Measurements from ENCODE around the gene SGCA. TPM values are rescaled to one million over a fixed set of nuclear protein-coding genes. Genes with fewer than 3 reads are reported as not detected.

The SGCA gene
- total RNA-seq, 4 donors from 2014 or later: 2.1 to 5.8 (median 4.0) TPM

- H3K36me3 ChIP-seq: no peaks in the 10 kb centered on the region
- no peaks in the 10 kb centered on the region for H3K9me3 ChIP-seq
- DNase-seq (ENCODE audit: low spot score in 2 of 2): no peak
- H3K4me1 ChIP-seq: peaks cover 9% of the 10 kb centered on the region
- no peak for TF ChIP-seq EP300 (IDR thresholded peaks at IDR 0.05)
- no peak for TF ChIP-seq POLR2AphosphoS5 (IDR thresholded peaks at IDR 0.05)
- TF ChIP-seq POLR2A (IDR thresholded peaks at IDR 0.05): no peak
- TF ChIP-seq CTCF (IDR thresholded peaks at IDR 0.05): no peak
- 88% methylated on average over 7 of the region's 7 CpGs for WGBS
- H3K4me3 ChIP-seq: no peak overlapping the region
- H3K27me3 ChIP-seq: peaks cover 13% of the 10 kb centered on the region
- H3K27ac ChIP-seq: no peak overlapping the region
These were observed 45.1 kb upstream of the SGCA start for GRCh38 chr17:50120475-50121253.

GRCh38 chr17:50122945-50123344 is 42.9 kb upstream of the SGCA start:
- TF ChIP-seq POLR2AphosphoS5 (IDR thresholded peaks at IDR 0.05) (no peak), EP300 (IDR thresholded peaks at IDR 0.05) (no peak), CTCF (IDR thresholded peaks at IDR 0.05) (no peak), POLR2A (IDR thresholded peaks at IDR 0.05) (no peak)
- WGBS: 92% methylated on average over 3 of the region's 3 CpGs
- H3K36me3 ChIP-seq: no peaks in the 10 kb centered on the region
- no peak overlapping the region for H3K4me3 ChIP-seq
- DNase-seq (ENCODE audit: low spot score in 2 of 2): no peak
- no peak overlapping the region for H3K27ac ChIP-seq
- no peaks in the 10 kb centered on the region for H3K9me3 ChIP-seq
- H3K27me3 ChIP-seq: peaks cover 8% of the 10 kb centered on the region
- H3K4me1 ChIP-seq: no peaks in the 10 kb centered on the region

- peaks cover 5% of the 10 kb centered on the region for H3K4me1 ChIP-seq
- no peak overlapping the region for H3K27ac ChIP-seq
- no peak for DNase-seq (ENCODE audit: low spot score in 2 of 2)
- H3K4me3 ChIP-seq: no peak overlapping the region
- H3K9me3 ChIP-seq: no peaks in the 10 kb centered on the region
- no peaks in the 10 kb centered on the region for H3K36me3 ChIP-seq
- TF ChIP-seq POLR2A (IDR thresholded peaks at IDR 0.05) (no peak), POLR2AphosphoS5 (IDR thresholded peaks at IDR 0.05) (no peak), EP300 (IDR thresholded peaks at IDR 0.05) (no peak), CTCF (IDR thresholded peaks at IDR 0.05) (no peak)
- H3K27me3 ChIP-seq: peaks cover 10% of the 10 kb centered on the region
- 52% methylated on average over 12 of the region's 12 CpGs for WGBS
These were observed 42.0 kb upstream of the SGCA start for GRCh38 chr17:50123649-50124349.

GRCh38 chr17:50125420-50125997 is 40.3 kb upstream of the SGCA start:
- Histone ChIP-seq H3K9me3 (no peaks in the 10 kb centered on the region), H3K36me3 (no peaks in the 10 kb centered on the region), H3K27me3 (peaks cover 25% of the 10 kb centered on the region), H3K4me3 (no peak overlapping the region), H3K4me1 (peaks cover 22% of the 10 kb centered on the region), H3K27ac (no peak overlapping the region)
- 97% methylated on average over 4 of the region's 4 CpGs for WGBS
- DNase-seq (ENCODE audit: low spot score in 2 of 2): no peak
- TF ChIP-seq POLR2A (IDR thresholded peaks at IDR 0.05) (no peak), EP300 (IDR thresholded peaks at IDR 0.05) (no peak), POLR2AphosphoS5 (IDR thresholded peaks at IDR 0.05) (no peak), CTCF (IDR thresholded peaks at IDR 0.05) (no peak)

Measured in suprapubic skin (tissue), 4 donors.